HG02678 (cell line): ENCODE data around the gene AFAP1.

Experiments
- ATAC-seq: cut with Tn5 transposase; IDR thresholded peaks from one replicate; pipeline ENCODE4 v1.9.1; 2021; ENCODE audit warnings: mild to moderate bottlenecking, moderate library complexity; ENCODE audit not compliant: unreplicated experiment

Gene AFAP1

DNA sequence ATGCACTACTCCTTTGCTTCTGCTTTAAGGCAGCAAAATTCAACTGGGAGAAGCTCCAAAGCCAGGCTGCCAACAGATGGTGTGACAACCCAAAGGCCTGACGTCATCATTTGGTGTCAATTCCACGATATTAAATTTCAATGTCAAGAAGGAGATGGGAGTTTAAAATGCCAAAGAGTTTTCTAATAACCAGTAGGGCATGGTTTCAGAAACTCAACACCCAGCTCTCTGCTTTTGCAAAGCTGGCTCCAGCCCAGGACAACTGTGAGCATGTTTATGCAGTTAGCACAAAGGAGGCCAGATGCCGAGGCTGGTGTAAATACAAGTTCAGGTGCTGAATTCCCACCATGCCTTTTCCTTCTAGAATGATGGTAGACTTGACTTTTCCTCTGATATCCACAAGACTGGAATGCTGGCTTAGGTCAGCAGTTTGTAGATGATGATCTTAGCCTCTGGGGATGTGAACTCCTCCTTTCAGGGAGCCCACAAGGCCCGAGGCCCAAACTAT, 67.3 kb downstream of the AFAP1 start:
- no peak for ATAC-seq

DNA sequence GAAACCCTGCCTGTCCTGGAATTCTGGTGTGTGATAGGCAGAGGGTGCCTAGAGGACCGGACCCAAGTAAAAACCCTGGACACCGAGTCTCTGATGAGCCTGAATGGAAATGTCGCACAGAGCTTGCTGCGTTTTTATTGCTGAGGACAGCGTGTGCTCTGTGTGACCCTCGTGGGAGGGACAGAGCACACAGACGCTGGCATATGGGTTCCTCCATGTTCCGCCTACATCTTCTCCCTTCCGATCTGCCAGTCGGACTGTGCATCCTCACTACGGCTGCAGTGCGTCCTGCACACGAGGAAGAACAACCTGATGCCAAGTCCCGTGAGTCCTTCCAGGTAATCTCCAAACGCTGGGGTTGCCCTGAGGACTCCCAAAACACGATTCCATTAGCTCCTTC, 68.3 kb downstream of the AFAP1 start:
- no peak for ATAC-seq

DNA sequence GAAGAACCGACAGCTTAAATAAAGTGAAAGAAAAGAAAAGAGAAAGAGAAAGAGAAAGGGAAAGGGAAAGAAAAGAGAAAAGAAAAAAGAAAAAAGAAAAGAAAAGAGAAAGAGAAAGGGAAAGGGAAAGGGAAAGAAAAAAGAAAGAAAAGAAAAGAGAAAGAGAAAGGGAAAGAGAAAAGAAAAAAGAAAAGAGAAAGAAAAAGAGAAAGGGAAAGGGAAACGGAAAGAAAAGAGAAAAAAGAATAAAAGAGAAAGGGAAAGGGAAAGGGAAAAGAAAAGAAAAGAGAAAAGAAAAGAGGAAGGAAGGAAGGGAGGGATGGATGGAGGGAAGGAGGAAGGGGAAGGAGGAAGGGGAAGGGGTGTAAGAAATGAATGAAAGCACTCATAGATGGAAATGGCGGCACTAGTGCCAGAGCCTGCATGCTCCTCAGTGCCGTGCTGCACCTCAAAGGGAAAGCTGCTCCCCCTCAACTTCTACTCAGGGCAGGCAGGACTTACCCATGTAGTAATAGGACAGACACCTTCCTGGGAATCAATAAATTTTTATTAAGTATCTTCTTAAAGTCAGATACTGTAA, 70.7 kb downstream of the AFAP1 start:
- ATAC-seq = no peak

DNA sequence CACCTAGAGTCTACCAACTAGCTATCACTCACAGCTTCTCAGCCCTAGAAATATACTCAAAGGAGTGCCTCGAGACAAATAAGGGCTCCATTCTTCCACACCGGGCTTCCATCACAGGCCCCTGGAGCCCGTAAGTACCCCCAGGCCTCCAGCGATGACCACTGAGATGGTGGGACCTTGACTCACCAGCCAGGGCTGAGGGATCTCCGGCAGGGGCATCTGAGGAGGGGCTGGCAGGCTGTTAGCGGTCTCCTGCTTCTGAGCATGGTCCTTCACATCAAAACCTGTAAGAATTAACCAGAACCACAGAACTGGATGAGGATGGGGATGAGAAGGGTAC, 71.3 kb downstream of the AFAP1 start:
- no peak for ATAC-seq

GRCh38 chr4:7867701-7868435, 71.8 kb downstream of the AFAP1 start:
- no peak for ATAC-seq

DNA sequence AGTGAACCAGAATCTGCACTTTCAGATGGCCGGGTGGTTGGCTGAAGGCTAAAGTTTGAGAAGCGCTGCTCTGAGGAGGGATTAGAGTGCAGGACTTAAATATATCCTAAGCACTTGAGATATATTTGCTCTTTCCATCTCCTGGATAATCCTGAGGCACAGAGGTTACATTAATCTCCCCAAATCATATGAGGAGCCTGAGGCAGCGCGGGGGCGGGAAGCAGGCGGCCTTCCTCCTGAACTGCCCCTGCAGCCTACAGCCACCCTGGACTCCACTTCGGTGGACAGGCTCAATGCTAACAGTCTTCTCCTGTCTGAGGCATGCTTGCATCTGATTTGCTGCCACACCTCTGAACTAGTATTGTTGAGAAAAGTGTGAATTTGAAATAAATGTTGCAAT, 72.5 kb downstream of the AFAP1 start:
- ATAC-seq = no peak

GRCh38 chr4:7865533-7865932, 74.1 kb downstream of the AFAP1 start:
- no peak for ATAC-seq

DNA sequence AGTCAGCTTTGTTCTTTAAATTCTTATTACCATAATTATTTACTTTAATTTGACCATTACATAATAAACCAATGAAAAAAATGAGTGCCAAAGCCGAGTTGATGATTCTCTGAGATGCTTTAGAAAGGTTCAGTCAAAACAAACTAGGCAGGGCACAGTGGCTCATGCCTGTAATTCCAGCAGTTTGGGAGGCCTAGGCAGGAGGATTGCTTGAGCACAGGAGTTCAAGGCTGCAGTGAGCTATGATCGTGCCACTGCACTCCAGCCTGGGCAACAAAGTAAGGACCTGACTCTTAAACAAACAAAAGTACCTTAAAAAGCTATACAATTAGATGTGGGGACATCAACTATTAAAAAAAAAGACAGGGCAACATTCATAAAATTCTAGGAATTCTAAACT, 75.0 kb downstream of the AFAP1 start:
- no peak for ATAC-seq

- no peak for ATAC-seq
These were observed 75.6 kb downstream of the AFAP1 start for GRCh38 chr4:7863911-7864681.

DNA sequence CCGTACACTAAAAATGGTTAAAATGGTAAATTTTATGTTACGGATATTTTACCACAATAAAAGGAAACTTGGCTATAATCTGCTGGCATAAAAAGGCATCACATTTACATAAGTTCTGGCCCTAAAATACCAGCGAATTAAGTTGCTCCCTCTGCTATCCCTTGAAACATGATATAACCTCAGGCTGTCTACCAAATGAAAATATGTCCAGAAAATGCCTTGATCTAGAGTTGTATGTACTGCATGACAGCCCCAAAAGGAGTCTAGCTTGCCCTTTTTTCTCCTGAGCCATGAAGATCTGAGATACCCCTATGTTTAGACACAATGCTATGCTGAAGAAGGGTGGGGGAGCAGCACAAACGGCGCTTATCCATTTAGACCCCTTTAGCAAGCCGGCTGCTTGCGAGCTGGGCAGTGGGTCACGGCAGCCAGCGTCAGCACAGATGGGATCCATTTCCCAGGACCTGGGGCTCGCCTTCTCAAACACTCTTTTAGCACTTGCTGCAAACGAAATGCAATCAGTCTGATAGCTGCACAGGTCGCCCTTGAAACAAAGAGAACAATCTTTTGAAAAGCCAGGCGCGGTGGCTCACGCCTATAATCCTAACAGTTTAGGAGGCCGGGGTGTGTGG, 77.0 kb downstream of the AFAP1 start:
- ATAC-seq = no peak

DNA sequence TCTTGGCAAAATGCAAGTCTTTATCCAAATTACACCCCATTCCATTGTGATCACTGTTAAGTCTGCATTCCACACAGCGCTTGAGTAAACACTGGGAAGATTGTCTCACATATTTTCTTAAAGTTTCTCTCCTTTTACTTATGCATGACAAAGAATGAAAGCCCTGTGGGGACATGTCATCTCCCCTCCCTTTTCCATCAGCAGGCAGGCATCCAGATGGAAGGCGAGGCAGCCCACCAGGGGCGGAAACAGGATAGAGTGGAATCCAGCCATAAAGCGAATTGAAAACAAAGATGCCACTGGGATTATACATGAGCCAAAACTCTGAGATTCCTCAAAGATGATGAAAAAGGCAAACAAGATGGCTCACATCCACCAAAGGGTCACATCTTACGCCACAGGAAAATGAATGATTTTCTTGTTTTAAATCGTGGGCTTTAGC, 78.2 kb downstream of the AFAP1 start:
- no peak for ATAC-seq

DNA sequence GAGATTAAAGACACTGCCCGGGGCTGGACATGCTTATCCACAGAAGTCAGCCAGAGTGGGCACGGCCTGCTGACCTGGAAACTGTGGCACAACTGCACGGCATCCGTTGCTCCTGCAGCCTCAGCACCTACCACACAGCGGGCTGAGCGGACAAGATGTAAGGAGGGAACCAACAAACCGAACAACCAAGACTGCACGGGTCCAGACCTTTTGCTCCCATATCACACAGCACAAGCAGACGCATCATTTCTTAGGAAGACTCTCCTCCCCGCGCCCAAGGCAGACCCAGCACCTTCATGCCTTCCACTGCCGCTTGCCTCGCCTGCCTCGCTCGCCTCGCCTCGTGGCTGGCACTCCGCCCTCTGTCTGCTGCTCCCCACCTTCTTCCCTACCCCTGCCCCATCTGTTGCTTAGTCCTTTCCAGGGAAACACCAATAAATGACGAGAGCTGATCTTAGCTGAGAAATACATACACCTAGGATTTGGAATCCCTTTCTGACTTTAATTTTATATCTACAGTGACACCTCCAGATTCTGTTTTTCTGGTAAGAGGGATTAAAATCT, 79.0 kb downstream of the AFAP1 start:
- ATAC-seq = no peak

DNA sequence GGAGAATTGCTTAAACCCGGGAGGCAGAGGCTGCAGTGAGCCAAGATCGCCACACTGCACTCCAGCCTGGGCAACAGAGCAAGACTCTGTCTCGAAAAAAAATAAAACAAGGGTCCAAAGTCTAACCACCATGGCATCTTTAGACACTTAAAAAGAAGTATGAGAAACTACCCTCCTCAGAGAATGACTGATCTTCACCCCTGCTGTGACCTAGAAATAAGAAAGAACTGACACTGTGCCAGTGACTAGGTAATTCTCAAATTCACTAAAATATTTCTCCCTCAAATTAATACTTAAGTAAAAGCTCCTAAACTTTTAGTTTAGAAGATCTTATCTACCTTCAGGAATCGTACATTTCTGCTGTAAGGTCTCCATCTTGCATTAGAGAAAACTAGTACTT, 80.3 kb downstream of the AFAP1 start:
- no peak for ATAC-seq

- no peak for ATAC-seq
These were observed 81.2 kb downstream of the AFAP1 start for GRCh38 chr4:7858498-7858897.

DNA sequence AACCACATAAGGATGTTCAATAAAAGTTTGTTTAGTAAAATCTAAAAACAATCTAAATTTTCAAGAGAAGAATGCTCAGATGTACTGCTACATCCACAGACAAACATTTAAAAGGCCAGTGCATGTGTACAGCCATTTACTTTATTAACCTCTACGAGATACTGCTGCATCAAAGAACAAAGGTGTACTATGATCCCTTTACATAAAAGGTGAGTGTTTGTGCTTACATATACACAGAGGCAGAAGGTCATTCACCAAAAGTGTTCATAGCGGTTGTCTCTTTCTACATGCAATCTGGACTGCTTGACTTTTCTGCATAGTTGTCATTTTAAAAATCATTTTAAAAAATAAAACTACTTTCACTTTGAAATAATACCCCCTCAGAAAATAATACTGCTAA, 81.7 kb downstream of the AFAP1 start:
- ATAC-seq = no peak

DNA sequence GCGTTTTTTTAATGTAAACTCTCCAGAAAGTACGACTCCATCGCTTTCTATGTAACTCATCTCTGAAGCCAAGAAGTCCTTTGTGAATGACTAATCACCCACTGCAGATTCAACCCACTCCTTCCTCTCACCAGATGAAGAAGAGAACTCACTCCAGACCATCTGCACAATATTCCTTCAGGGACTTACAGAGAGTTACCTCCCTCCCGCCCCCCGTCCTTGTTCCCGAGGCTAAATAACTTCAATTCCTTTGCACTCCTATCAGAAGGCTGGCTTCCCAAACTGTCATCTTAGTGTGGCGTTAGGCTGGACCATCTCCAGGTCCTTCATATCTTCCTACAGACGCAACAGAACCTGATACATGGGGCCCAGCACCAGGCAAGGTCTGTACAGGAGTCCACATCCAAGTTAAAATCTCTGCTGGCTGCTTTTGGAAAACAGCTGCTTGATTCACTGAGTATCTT, 82.4 kb downstream of the AFAP1 start:
- ATAC-seq = no peak

DNA sequence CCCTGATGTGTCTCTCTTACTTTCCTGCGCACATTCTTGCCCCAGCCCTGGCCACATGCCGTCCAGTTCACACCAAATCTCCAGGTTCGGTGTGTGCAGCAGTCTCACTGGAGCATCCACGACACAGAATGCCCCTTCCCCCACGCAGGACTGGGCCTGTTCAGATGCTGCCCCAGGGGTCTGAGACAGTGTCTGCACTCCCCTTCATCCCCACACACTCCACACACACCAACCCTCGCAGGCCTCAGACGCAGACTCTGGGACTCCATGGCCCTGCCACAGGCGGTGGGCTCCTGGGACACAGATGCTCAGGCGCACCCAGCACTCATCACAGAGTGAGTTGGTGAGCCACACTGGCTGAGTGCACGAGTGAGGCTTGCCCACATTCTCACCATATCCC, 83.9 kb downstream of the AFAP1 start:
- ATAC-seq = no peak

- ATAC-seq = no peak
These were observed 84.8 kb downstream of the AFAP1 start for GRCh38 chr4:7854697-7855370.

DNA sequence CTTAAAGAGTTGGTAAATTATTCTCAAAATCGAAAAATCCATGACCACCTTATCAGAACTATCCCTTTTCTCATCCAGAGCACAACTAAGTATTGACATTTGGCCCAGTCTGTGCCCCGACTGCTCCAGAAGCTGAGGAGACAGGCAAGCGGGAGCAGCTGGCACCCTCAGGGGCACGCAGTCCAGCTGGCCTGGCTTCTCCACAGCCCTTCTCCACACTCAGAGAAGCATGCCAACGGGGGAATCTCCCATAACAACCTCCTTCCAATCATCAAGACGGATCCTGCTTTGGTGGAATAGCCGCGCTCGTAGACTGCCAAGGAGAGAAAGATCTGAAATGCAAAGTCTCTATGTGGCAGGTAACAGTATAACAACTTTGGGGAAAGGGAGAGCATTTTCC, 85.4 kb downstream of the AFAP1 start:
- no peak for ATAC-seq

GRCh38 chr4:7853271-7853670, 86.4 kb downstream of the AFAP1 start:
- no peak for ATAC-seq
